Muscle layer of duodenum (tissue), 2 donors: ENCODE measurements around the gene ATG13.

ENCODE experiments used
- H3K27ac ChIP-seq: one replicate; pipeline ENCODE4 v1.7.0; 2013; ENCODE audit warnings: mild to moderate bottlenecking, low read length
- H3K27me3 ChIP-seq: one replicate; pipeline ENCODE4 v1.7.0; 2013; ENCODE audit warnings: low read depth, mild to moderate bottlenecking, control low read depth, low read length
- H3K36me3 ChIP-seq, 2 donors: one replicate each; pipeline ENCODE4 v1.7.0; 2013; ENCODE audit warnings: low read length in 2 of 2, control low read depth in 1 of 2, mild to moderate bottlenecking in 1 of 2; ENCODE audit not compliant: insufficient read depth in 2 of 2, control insufficient read depth in 1 of 2
- H3K4me1 ChIP-seq, 2 donors: one replicate each; pipeline ENCODE4 v1.7.0; 2013; ENCODE audit warnings: low read length in 2 of 2, mild to moderate bottlenecking in 2 of 2, control low read depth in 1 of 2, moderate library complexity in 1 of 2; ENCODE audit not compliant: insufficient read depth in 2 of 2, control insufficient read depth in 1 of 2
- H3K4me3 ChIP-seq, 2 donors: one replicate each; pipeline ENCODE4 v1.7.0; 2013; ENCODE audit warnings: low read length in 2 of 2, low read depth in 1 of 2, mild to moderate bottlenecking in 1 of 2
- H3K9me3 ChIP-seq, 2 donors: one replicate each; pipeline ENCODE4 v1.7.0; 2013; ENCODE audit warnings: low read length in 2 of 2, control low read depth in 1 of 2, mild to moderate bottlenecking in 1 of 2; ENCODE audit not compliant: control insufficient read depth in 1 of 2
- donor health status: healthy.

Gene ATG13

DNA sequence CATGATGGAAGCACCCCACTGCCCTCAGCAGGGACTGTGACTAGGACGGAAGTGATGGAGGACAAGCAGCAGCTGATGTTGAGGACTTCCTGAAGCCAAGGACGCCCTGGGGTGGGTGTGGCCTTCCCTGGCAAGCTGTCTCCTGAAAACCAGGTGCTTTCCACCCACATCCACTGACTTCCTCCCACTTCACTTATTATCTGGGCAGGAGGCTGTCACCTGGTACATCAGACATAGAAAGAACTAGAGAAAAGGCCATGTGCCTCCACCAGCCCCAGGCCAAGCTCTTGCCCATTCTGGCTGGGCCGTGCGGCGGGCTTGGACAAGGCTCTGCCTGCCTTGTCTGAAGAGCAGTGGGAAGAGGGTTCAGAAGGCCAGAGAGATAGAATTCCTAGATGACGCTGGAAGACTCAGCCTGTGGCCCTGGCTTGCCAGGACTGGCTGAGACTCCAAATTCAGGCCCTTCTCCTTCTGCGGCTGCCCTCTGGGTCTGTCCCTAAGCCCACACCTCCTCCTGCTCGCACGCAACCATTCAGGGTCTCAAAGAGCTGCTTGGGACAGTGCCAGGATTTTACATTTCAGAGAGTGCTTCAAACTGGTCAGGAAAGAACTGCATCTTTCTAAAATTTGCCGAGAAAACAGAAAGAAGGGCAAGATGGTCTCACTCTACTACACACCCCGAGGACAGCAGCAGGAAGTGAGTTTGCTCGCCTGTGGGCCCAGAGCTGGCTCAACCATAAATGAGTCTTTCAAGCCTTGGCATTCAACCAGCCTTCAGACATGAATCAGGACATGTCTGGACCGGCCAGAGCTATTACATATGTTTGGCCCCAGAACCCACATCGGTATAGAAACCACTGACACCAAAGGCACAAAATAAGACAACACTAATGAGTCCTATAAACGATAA, 69.8 kb downstream of the ATG13 start:
- H3K36me3 ChIP-seq = peaks cover 32 to 34% of the 10 kb centered on the region in 2 donors
- H3K27ac ChIP-seq = peak overlapping the region; percentile 67
- peaks cover 0 to 17% of the 10 kb centered on the region in 2 donors for H3K4me1 ChIP-seq
- H3K9me3 ChIP-seq = no peaks in the 10 kb centered on the region
- no peaks in the 10 kb centered on the region for H3K27me3 ChIP-seq
- no peak overlapping the region for H3K4me3 ChIP-seq

GRCh38 chr11:46690702-46691101, 73.3 kb downstream of the ATG13 start:
- Histone ChIP-seq H3K27me3 (no peaks in the 10 kb centered on the region), H3K27ac (no peak overlapping the region), H3K4me3 (no peak overlapping the region), H3K36me3 (peaks cover 49 to 61% of the 10 kb centered on the region in 2 donors), H3K9me3 (no peaks in the 10 kb centered on the region), H3K4me1 (peaks cover 0 to 31% of the 10 kb centered on the region in 2 donors)

- peaks cover 50 to 54% of the 10 kb centered on the region in 2 donors for H3K36me3 ChIP-seq
- H3K27ac ChIP-seq = no peak overlapping the region
- H3K4me1 ChIP-seq = peaks cover 3 to 47% of the 10 kb centered on the region in 2 donors
These were observed 75.1 kb downstream of the ATG13 start for GRCh38 chr11:46692450-46692849.

DNA sequence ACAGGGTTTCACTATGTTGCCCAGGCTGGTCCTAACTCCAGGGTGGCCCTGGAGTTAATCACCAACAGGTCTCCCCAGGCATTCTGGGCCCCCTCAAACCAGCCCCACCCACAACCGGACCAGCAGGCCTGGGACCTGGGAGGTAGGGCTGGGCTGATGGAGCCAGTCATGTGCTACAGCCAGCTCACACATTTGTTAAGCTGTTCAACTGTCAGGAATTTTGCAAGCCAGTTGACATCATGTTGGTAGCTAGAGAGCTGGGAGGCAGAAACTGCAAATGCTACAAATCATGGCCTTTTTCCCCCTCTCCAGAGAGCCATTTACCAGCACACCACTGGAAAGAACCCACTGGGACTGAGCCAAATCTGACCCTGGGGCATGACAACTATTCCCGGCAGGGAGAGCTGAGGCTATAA, 76.3 kb downstream of the ATG13 start:
- Histone ChIP-seq H3K27ac (no peak overlapping the region), H3K4me3 (no peak overlapping the region), H3K9me3 (no peaks in the 10 kb centered on the region), H3K36me3 (peaks cover 42% of the 10 kb centered on the region in 2 donors), H3K4me1 (peaks cover 7 to 47% of the 10 kb centered on the region in 2 donors), H3K27me3 (no peaks in the 10 kb centered on the region)

More at GRCh38 chr11:46692450-46692849, 75.1 kb downstream of the ATG13 start:
- no peaks in the 10 kb centered on the region for H3K27me3 ChIP-seq
- no peaks in the 10 kb centered on the region for H3K9me3 ChIP-seq
- no peak overlapping the region for H3K4me3 ChIP-seq

DNA sequence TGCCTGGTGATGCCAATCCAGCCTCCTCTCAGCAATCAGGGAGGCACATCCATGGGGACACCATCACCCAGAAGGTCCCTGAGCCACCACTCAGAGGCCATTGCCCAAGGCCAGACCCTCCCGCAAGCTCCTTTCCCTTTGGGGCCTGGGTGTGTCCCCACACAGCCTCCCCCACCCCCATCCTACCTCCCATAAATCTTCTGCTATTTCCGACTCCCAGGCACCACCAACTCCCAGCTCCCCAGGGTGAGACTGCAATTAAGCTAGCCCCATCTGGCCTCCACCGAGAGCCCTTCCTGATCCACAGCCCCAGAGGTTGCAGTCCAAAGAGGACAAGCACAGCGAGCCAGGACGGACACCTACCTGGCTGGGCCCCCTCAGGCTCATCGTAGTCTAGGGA, 76.7 kb downstream of the ATG13 start:
- Histone ChIP-seq H3K36me3 (peaks cover 40 to 42% of the 10 kb centered on the region in 2 donors), H3K4me3 (no peak overlapping the region), H3K9me3 (no peaks in the 10 kb centered on the region), H3K27me3 (no peaks in the 10 kb centered on the region), H3K4me1 (peaks cover 12 to 51% of the 10 kb centered on the region in 2 donors), H3K27ac (no peak overlapping the region)

DNA sequence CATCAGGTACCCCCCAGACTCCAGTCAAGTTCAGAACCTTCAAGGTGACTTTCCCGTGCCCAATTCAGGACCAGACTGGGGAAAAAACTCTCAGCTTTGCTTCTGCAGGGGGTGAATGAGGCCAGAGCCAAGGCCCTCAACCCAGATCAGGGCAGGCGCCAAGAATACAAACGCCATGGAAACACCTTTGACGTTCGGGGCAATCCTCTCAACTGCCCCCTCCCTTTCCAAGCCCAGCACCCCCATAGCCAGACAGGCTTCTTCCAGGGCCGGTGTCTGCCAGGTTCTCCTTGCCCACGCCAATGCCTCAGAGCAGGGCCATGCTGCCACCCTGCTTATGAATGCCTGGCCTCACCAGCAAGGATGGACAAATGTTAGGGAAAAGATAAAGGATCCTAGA, 77.3 kb downstream of the ATG13 start:
- Histone ChIP-seq H3K4me1 (peaks cover 14 to 57% of the 10 kb centered on the region in 2 donors), H3K4me3 (no peak overlapping the region), H3K36me3 (peaks cover 38 to 42% of the 10 kb centered on the region in 2 donors), H3K27ac (no peak overlapping the region), H3K9me3 (no peaks in the 10 kb centered on the region), H3K27me3 (no peaks in the 10 kb centered on the region)

DNA sequence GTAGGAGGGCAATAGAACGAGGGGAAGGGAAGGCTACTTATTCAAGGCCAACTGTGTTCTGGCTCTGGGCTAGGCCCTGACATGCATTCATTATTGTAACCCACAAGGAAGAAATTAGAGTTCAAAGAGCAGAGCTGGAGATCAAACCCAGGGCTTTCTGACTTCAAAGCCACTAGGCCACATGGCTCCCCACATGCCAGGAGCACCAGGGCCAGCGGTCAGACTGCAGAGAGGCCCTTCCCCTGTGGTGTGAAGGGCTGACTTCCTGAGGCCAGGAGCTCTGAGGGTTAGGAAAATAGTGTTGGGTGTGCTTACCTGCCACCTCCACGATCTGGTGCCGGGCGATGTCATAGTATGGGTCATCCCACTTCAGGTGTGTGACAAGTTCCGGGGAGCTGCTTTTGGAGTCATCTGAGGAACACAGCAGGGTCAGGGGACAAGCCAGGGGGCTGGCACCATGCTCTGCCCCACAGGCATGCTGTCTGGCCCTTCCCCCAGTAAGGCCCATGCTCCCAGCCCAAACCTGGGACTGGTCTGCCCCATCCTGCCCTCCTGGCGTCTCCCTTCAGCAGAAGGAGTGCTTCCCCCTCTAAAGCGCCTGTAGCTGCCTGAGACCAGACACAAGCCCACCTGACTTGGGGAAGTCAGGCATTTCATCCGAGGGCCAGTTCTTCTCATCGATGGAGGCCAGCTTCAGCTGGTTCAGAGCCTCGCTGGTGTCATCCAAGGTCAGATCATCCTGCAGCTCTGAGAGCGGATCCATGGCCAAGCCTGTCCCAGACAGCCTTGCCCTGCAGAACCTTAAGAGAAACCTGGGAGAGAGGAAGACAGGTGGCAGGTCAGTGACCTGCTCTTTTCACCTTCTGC, 78.2 kb downstream of the ATG13 start:
- Histone ChIP-seq H3K27ac (no peak overlapping the region), H3K4me3 (no peak overlapping the region), H3K27me3 (no peaks in the 10 kb centered on the region), H3K36me3 (peaks cover 35 to 38% of the 10 kb centered on the region in 2 donors), H3K9me3 (no peaks in the 10 kb centered on the region), H3K4me1 (peaks cover 14 to 63% of the 10 kb centered on the region in 2 donors)

GRCh38 chr11:46696212-46696558, 78.8 kb downstream of the ATG13 start:
- no peak overlapping the region for H3K27ac ChIP-seq
- peaks cover 29 to 38% of the 10 kb centered on the region in 2 donors for H3K36me3 ChIP-seq
- peaks cover 14 to 64% of the 10 kb centered on the region in 2 donors for H3K4me1 ChIP-seq
- H3K27me3 ChIP-seq = no peaks in the 10 kb centered on the region
- H3K9me3 ChIP-seq = no peaks in the 10 kb centered on the region
- no peak overlapping the region for H3K4me3 ChIP-seq

DNA sequence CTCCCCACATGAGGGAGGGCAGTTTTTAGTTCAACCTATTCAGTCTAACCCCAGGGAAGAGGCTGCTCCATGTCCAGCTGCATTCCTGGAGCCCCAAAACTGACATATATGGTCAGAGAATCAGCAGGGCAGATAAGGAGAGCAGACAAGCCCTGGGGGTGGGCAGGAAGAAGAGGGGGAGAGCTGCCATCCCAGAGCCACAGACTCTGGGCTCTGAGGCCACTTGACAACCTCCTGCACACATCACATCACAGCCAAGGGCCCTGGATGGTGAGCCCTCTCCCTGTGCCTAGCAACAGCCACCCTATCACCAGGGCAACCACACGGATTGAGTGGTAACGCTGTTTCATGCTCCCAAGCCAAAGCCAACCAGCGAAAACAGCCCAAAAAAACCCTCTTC, 80.0 kb downstream of the ATG13 start:
- H3K36me3 ChIP-seq = peaks cover 23 to 32% of the 10 kb centered on the region in 2 donors
- peak overlapping the region in 1 of 2 donors; percentile 23 for H3K4me3 ChIP-seq
- H3K27ac ChIP-seq = peak overlapping the region; percentile 51
- H3K4me1 ChIP-seq = peaks cover 19 to 75% of the 10 kb centered on the region in 2 donors
- H3K27me3 ChIP-seq = no peaks in the 10 kb centered on the region
- H3K9me3 ChIP-seq = no peaks in the 10 kb centered on the region

- Histone ChIP-seq H3K36me3 (peaks cover 25 to 34% of the 10 kb centered on the region in 2 donors), H3K27ac (peak overlapping the region; percentile 51), H3K4me1 (peaks cover 19 to 79% of the 10 kb centered on the region in 2 donors)
These were observed 80.4 kb downstream of the ATG13 start for GRCh38 chr11:46697723-46698122.

DNA sequence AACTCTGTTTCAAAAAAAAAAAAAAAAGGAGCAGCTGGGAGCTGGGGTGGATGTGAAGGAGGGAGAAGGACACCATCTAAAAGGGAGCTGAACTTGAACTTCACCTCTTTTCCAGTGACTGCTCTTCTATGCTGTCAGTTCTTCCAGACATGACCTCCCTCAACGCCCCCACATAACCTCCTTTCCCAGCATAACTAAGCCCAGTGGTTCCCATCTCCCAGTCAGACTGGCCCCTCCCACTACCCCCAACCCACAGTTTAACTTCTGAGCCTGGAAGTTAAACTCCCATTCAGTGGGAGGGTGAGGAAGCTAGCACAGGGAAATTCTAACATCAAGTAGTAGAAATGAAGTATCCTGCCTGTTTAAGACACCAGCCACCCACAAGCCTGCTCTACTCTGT, 81.2 kb downstream of the ATG13 start:
- H3K4me1 ChIP-seq = peaks cover 19 to 81% of the 10 kb centered on the region in 2 donors
- peaks cover 32 to 38% of the 10 kb centered on the region in 2 donors for H3K36me3 ChIP-seq
- no peaks in the 10 kb centered on the region for H3K9me3 ChIP-seq
- peak overlapping the region in 1 of 2 donors; percentile 42 for H3K4me3 ChIP-seq
- H3K27me3 ChIP-seq = no peaks in the 10 kb centered on the region
- H3K27ac ChIP-seq = peak overlapping the region; percentile 40

More at GRCh38 chr11:46697723-46698122, 80.4 kb downstream of the ATG13 start:
- H3K9me3 ChIP-seq = no peaks in the 10 kb centered on the region
- peak overlapping the region in 1 of 2 donors; percentile 23 for H3K4me3 ChIP-seq
- no peaks in the 10 kb centered on the region for H3K27me3 ChIP-seq
